HG03095 (cell line): ENCODE results near the gene DDR2.

Experiments
- ATAC-seq: cut with Tn5 transposase; IDR thresholded peaks from one replicate; pipeline ENCODE4 v1.9.1; 2021; ENCODE audit warnings: moderate library complexity; ENCODE audit not compliant: unreplicated experiment

Gene DDR2

DNA sequence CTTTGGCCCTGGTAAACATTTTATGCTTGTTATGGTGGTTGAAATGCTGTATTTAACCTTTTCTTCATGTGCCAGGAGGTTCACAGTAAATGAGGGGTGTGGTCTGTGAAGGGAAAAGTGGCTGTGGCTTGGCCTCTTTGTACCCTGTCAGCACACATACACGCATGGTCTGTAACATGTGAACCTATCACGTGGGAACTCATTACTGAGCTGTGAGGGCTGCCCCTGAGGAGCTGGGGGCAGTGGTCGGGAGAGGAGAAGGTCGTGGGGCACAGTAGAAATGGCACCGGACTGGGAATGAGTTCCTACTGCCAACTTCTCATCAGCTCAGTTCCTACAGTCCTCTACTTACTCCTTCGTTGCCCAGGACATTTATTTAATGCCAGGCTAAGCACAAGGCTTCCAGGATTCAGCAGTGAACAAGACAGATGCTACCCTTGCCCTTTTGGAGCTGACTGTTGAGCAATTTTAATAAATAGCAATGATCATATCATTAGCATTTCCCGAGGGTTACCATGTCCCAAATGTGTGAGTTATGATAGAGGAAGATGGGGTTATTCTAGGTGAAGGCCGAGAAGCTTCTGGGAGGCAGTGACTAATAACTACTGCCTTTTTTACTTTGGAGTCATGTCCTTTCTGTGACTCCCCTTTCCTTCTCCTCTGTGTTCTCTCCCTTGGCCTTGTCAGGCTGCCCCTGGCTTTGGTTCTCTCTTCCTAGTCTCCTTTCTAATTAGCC lies 38.8 kb downstream of the DDR2 start:
- ATAC-seq: no peak

DNA sequence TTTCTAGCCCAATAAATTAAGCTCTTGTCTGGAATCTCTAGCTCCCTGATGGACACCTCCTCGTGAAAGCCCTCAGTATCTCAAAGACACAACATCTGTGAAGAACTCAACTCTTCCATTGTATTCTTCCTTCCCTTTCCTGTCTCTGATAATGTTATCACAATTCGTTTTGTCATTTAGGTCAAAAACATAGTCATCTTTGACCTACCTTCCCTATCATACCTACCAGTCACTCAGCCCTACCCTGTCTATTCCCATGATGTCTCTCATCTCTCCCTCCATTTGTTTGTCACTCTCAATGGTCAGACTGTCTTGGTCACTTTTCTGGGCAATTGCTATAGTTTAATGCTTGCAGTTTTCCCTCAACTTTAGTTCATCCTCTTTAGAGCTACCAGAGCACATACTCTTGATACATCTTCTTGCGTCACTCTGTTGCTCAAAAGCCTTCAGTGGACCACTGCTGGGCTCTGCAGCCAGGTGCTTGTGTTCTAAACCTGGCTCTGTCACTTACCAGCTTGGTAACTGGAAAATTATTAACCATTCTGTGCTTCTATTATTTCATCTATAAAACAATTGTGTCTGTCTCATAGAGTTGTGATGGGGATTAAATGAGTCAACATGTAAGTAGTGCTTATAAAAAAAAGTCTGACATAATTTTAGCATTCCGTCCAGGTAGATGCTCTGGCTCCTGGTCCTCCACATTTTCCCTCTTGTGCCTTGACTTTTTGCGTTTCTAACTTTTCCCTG lies 39.6 kb downstream of the DDR2 start:
- ATAC-seq: no peak

DNA sequence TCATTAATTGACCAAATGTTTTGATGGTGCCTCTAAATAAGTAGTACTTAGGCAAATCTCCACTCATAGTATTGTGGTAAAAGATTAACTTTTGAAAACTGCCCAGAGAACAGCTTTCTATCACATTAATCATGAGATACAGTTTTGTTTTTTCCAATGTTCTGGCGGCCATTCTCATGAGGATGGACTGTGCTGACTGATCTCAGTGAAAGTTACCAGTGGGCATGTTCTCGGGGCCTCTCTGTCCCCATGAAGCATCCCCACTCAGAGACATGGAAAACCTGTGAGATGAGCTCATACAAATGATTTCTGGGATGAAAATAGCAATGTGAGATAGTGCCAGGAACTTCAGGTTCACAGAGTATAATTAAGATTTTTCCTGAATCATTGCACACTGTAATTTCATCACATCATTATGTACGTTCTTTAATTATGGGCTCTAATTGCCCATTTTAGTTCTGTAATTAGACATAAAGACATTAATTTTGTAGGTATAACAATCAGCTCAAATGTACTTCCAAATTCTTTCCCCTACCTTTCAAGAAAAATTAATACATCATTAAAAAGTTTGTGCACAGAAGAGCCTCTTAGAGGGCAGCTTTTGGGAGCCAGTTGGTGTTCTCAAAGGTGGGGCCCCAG lies 40.5 kb downstream of the DDR2 start:
- no peak for ATAC-seq

DNA sequence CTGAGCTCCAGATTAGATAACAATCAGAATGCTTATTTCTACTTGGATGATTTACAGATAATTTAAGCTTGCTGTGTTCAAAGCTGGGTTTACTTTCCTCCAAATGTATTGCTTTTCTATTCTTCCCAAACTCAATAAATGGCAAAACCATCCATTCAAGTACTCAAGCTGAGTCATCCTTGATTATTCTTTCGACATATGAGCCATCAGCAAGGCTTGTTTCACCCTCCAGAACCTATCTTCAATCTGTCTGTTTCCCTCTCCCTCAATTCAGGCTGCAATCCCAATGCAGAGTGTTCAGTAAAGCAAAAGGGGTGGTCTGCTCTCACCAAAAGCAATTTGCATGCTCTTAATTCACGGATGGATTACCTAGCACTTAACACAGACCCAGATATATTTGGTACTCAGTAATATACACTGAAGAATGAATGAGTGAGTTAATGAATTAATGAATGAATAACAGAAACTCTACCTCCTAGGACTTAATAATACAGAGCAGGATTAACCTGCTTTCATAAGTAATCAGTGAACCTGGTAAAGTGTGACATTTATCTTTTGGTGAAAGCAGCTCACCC lies 41.9 kb downstream of the DDR2 start:
- ATAC-seq: no peak

DNA sequence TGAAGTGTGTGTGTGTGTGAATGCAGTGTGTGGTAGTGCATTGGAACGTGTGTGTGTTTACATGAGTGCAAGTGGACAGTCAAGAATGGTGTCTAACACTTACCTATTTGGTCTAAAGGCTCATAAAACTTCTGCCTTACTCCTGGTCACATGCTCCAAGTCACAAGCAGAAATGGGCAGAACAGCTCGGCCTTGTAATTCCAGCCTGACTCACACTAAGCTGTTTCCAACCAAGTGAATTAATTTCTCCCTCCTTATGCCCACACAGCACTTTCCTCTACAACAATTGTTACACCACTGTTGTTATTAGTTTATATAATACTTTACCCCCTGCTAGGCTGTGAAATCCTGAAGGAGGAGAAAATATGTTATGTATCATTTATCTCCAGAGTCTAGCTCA lies 43.8 kb downstream of the DDR2 start:
- no peak for ATAC-seq

DNA sequence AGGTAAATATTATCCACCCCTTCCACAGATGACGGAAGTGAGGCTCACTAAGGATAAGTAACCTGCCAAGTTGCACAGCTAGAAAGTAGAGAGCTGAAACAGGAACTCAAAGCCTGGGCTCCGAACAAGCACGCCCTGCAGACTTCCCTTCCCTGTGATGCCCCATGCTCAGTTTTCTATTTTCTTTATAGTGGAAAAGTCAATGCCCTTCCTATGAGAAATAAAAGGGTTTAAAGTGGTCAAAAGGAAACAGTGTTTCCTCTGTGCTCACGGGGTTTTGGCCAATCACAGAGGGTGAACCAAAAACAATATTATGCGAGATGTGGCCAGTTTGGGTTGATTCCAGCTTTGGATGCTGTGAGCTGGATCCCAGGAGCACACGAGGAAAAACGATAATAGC lies 44.5 kb downstream of the DDR2 start:
- ATAC-seq: no peak

DNA sequence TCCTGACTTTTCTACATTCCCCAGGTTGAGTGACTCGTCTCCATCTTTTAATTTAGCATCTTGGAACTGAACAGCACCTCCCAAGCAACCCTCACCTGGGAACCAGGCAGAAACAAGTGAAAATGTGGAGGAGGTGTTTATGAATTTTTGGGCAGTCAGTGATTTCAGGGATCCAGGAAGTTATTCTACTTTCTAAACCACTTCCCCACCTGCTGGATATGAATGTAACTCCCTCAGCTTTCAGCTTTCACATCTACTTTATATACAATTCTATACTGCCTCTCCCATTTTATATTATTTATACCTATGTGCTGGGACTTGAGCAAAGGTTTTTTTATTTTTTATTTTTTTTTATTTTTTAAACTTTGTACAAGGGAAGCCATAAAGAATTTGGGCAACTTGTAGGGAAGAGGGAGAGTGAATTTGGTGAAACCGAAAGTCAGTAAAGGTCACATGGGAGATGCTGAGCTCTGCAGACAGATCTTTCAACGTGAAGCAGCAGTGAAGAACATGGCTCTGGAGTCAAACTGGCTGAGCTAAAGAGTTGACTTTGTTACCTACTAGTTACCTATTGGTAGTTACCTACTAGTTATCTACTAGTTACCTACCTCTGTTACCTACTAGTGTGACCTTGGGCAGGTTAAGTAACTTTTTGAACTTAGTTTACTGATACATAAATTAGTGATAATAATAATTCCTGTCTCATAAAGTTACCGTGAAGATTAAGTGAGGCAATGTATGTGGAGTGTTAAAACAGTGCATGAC lies 45.5 kb downstream of the DDR2 start:
- ATAC-seq: no peak

DNA sequence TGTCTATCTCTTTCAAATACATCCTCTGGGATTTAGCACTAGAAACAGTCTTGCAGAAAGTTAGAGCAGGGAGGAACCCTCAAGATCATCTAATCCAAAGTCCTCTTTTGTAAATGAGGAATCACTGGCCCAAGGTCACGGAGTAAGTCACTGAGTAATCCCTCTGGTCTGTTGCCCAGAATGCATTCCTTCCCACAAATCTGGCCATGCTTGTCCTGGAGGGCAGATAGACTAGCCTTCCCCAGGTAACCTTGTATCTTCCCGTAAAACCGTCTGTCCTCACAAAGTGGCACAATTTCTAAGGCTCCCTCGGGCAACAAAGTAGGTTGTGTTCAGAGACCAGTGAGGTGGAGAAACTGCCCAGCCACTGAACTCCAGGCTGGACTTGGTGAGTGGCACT lies 46.2 kb downstream of the DDR2 start:
- ATAC-seq: no peak

DNA sequence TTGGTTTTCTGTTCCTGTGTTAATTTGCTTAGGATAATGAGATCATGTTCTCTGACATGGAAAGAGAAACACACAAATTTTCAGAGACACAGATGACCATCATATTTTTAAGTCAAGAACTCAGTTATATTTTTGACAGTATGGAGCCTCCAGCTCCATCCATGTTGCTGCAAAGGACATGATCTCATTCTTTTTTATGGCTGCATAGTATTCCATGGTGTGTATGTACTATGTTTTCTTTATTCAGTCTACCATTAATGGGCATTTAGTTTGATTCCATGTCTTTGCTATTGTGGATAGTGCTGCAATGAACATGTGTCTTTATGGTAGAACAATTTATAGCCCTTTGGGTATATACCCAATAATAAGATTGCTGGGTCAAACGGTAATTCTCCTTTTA lies 47.0 kb downstream of the DDR2 start:
- no peak for ATAC-seq

DNA sequence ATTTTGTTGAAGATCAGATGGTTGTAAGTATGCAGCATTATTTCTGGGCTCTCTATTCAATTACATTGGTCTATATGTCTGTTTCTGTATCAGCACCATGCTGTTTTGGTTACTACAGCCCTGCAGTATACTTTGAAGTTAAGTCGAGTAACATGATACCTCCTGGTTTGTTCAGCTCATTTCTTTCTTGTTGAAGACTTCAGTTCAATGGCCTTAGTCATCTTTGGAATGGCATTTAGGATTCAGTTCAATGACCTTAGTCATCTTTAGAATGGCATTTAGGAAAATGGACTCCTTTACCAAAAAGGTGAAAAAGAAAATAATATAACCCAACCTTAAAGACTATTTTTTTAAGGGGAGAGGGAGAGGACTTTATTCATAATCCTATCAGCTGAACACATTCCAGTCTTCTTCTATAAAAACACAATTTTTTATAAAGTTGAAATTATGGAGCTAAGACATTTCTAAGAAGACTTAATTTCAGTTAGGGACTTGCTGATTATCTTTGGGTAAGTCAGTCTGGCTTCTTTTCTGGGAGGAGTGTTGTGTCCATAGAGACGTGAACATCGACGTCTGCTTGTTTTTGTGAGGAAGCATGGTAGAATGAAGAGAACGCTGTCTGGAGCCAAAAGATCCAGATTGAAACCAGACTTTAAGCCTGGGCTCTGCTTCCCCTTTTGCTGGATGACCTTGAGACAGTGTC lies 48.3 kb downstream of the DDR2 start:
- no peak for ATAC-seq

DNA sequence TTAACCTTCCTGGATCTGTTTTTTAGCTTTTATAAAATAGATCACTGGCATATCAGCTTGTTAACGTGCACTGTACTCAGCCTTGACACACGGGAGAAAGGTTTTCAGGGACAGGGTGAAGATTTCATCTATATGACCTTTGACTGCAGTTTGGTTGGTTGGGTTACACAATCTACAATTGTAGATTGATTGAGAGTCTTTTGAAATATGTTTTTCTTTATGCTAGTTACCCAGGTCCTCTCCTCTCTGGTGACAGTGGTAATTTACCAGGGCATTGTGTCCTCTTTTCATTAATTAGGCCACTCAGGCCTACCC lies 48.8 kb downstream of the DDR2 start:
- ATAC-seq: no peak

DNA sequence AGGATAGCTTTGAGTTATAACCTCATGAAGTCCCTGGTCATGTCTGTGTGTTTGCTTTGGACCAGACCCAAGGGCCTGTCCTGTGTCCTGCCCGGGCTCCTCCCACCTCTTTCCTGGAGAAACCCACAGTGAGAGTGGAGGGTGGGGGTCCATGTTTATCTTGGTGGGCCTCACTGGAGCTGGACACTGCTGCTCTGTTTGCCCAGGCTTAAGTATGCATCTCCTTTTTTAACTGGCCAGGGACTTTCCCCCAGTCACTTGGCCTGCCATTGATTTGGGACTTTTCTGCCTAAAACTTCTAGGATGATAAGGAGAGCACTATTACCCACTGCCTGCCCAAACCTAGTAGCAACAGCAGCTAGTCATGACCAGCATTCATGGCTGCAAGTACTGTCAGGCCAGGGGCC lies 49.8 kb downstream of the DDR2 start:
- no peak for ATAC-seq

DNA sequence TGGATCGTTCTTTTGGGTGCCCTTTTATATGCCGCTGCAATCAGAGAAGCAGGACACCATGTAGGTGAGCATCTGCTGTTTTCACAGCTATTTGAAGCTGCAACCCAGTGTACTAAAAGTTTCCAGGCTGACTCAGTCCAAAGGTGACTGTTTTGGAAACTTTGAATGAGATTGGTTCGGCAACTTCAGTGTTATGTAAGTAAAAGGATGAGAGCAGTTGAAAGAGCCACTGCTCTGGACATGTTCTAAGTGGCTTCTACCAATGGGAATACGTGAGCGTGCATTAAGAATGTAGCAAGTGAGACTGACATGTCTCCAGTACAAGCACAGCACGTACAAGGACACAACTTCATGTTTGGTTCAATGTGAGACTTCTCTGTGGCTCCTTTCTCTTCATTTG lies 55.6 kb downstream of the DDR2 start:
- ATAC-seq: peak; percentile 57

DNA sequence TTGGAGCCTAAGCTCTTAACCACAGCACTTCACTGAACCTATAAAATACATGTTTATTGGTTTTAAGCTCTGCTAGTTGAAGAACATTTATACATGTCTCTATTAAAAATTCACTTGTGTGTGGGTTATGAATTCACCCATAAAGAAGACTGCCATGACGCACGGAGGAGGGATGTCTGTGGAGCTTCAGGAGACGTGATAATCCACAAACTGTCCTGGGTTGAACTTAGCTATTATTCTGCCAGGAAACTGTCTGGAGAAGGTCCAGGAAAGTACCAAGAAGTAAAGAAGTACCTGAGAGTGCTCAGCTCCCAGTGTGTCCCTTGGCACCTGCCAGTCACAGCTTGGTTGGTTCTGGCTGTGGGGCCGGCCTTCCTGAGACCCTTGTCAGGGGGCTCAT lies 56.3 kb downstream of the DDR2 start:
- no peak for ATAC-seq

DNA sequence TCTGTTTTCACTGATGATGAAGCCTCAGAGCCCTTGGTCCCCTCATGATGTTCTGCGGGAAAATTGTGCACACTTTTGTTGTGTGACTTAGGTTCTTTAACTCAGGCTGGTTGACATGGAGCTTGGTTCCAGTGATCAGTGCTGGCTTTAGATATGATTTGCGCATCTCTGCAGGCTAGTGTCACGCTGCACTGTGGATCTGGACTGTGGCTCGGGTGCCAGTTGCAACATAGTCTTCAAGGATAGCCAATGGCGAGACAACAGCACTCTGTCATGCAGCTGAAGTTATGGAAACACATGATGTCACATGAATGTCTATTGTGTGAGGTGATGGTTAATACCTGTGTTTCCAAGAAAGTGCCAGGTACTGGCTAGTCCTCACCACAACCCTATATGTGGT lies 56.7 kb downstream of the DDR2 start:
- ATAC-seq: no peak

DNA sequence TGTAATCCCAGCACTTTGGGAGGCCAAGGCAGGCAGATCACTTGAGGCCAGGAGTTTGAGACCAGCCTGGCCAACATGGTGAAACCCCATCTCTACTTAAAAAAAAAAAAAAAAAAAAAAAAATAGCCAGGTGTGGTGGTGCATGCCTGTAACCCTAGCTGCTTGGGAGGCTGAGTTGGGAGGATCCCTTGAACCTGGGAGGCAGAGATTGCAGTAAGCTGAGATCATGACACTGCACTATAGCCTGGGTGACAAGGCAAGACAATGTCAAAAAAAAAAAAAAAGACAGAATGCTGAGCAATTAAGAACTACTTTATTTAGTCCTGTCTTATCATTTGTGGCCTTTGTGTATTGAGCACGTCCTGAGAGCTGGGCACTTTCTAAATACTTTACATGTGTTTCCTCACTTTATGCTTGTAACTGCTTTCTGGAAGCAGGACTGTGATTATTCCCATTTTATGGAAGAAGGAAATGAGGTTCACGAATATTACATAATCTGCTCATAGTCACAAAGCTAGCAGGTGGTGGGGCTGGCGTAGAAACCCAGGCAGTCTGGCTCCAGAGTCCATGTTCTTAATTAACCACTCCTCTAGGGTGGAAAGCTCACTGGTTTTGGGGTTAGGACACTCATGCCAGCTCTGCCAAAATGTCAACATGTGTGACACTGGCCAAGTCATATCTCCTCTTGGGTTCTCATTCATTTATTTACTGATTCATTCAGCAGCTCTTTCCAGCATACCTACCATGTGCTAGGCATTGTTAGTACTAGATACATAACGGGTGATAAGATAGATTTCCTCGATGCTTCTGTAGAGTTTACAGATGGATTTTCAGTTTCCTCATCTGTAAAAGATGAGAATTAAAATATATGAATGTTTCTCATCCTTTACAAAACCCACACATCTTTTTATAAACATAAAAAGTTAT lies 57.7 kb downstream of the DDR2 start:
- no peak for ATAC-seq

DNA sequence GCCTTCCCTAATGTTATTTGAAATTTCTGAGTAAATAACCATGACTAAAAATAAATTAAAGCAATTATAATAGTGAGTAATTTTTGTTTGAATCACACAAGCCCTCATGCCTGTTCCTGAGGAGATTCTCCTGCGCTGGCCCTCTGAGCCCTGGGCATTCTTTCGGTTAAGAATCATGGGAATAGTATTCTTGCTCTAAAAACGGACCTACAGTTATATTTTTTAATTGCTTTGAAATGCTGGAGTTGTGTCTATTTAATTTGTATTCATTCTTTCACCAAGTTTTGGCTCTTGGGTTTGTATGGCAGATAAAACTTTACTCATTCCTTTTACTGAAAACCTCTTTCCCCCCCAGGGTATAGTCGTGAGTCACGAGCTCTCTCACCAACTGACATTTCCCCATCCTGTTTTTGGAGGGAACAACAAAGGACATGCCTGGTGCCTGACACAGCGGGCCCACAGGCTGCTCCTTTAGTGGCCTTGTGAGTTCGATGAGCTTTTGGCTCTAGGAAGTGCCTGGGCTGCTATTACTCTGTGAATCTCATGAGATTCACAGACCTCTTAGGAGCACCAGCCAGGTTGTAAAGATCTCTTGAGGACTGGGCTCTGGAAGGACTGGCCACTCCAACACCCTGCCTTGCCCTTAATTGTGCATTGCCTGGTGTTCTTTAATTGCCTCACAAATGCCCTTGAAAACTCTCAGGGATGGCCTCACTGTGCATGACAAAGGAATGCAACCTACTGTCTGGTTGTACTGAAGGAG lies 58.6 kb downstream of the DDR2 start:
- ATAC-seq: no peak

DNA sequence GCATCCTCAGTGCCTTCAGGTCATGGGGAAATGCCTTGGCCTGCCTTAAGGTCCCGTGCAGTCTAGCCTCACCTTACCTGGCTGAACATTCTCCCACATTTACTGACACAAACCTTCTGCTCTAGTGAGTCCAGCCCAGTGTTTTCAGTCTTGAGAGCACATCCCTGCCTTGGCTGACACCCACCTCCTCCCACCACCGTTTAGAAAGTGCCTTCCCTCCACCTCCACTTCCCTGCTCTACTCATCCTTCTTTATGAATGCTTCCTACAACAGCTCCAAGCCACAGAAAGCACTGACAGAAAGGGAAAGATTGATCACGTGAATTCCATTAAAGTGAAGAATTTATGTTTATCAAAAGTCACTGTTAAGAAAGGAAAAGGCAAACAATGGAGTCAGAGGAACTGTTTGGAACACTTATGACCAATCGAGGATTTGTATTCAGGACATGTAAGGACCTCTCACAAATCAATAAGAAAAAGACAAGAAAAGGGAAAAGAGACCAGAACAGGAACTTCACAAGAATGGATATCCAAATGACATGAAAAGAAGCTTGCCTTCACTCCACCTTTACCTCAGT lies 59.8 kb downstream of the DDR2 start:
- ATAC-seq: no peak

DNA sequence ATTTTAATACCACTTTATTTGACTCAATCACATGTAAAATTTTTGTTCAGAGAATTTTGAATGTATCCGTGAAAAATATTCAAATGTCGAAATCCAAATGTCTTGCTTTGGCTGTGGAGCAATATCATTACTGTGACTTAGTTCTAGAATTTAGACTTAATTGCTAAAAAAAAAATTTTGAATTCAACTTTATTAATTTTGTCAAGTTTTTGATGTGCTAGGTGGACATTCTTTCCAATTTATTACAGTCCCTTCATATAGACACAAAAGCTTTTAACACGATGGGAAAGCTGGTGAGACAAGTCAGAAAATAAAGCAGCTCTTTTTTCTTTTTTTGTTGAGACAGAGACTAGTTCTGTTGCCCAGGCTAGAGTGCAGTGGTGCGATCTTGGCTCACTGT lies 62.6 kb downstream of the DDR2 start:
- no peak for ATAC-seq
